Endothelial cell of umbilical vein (primary cell): ENCODE measurements around the gene SYNDIG1. TPM values are rescaled to one million over a fixed set of nuclear protein-coding genes. Genes with fewer than 3 reads are reported as not detected.

Experiments used
- BruUV-seq: library from RNA; stranded (reverse); fragments of 400-500 nt; replicated peaks from 2 replicates; lab custom pipeline; 2021; lab: Mats Ljungman, UMichigan
- CTCF ChIA-PET: fragments of 300-600, 350-600 bp; sonication (Branson Sonifier 250); formaldehyde crosslinking; loops from one replicate; lab custom pipeline; 2021; ENCODE audit warnings: antibody characterized with exemption, inconsistent platforms; lab: Charles Lee
- POLR2A ChIA-PET: fragments of 300-600, 350-600 bp; sonication (Branson Sonifier 250); formaldehyde crosslinking; loops from one replicate; lab custom pipeline; 2021; ENCODE audit warnings: antibody characterized with exemption, inconsistent platforms; lab: Charles Lee
- DNase-seq: peaks from one replicate; pipeline ENCODE4 v3.0.0-alpha.2; 2011; ENCODE audit warnings: low read depth, low spot score
- FAIRE-seq: peaks from 2 replicates; lab custom pipeline; 2011; peaks lifted over from hg19 to GRCh38; lab: Jason Lieb, UNC
- H2AFZ ChIP-seq: 2 replicates; pipeline ENCODE4 v1.6.0; 2012; ENCODE audit warnings: low read depth, low read length, control low read depth, inconsistent platforms
- H3K27ac ChIP-seq: 2 replicates; pipeline ENCODE4 v1.5.1; 2011; ENCODE audit warnings: low read depth, mild to moderate bottlenecking, control low read depth, low read length, moderate library complexity; ENCODE audit not compliant: insufficient read depth
- H3K27me3 ChIP-seq, 2 experiments: 2 replicates each; pipeline versions ENCODE4 v1.6.0 to v1.6.1; 2011; ENCODE audit warnings: low read length in 2 of 2, mixed read lengths in 1 of 2; ENCODE audit not compliant: control insufficient read depth in 2 of 2, insufficient read depth in 2 of 2
- H3K36me3 ChIP-seq, 2 experiments: 2 replicates in 1 of 2; 3 replicates in 1 of 2; pipeline ENCODE4 v1.5.1; 2011; ENCODE audit warnings: low read length in 2 of 2, mild to moderate bottlenecking in 1 of 2, moderate library complexity in 1 of 2; ENCODE audit not compliant: control insufficient read depth in 2 of 2, insufficient read depth in 2 of 2; ENCODE audit errors: extremely low read depth in 1 of 2
- H3K4me1 ChIP-seq: 3 replicates; pipeline ENCODE4 v1.5.1; 2011; ENCODE audit warnings: mild to moderate bottlenecking, low read length; ENCODE audit not compliant: control insufficient read depth, insufficient read depth; ENCODE audit errors: extremely low read depth
- H3K4me2 ChIP-seq: 2 replicates; pipeline ENCODE4 v1.6.1; 2011; ENCODE audit warnings: low read length, control low read depth, mixed read lengths; ENCODE audit not compliant: insufficient read depth
- H3K4me3 ChIP-seq, 3 experiments: fragments of 200-600 bp in 1 of 3; sonication (generic), shearing (Covaris generic) in 1 of 3; replicated peaks in 1 of 3; 2 replicates each; pipeline ENCODE4 v1.5.1; 2011 to 2016; ENCODE audit warnings: control low read depth in 3 of 3, low read length in 3 of 3, mild to moderate bottlenecking in 2 of 3, inconsistent platforms in 1 of 3, low read depth in 1 of 3, moderate library complexity in 1 of 3; ENCODE audit not compliant: insufficient read depth in 1 of 3
- H3K79me2 ChIP-seq: 2 replicates; pipeline ENCODE4 v1.6.0; 2012; ENCODE audit warnings: low read length, inconsistent platforms; ENCODE audit not compliant: control insufficient read depth, insufficient read depth
- H3K9ac ChIP-seq: replicated peaks from 2 replicates; pipeline ENCODE3; 2011; ENCODE audit warnings: low read length, control low read depth; ENCODE audit not compliant: insufficient read depth; ENCODE audit errors: extremely low read depth
- H3K9me1 ChIP-seq: replicated peaks from 3 replicates; pipeline ENCODE4 v1.6.0; 2011; ENCODE audit warnings: mild to moderate bottlenecking, low read length; ENCODE audit not compliant: control insufficient read depth, insufficient read depth; ENCODE audit errors: extremely low read depth
- H3K9me3 ChIP-seq: replicated peaks from 2 replicates; pipeline ENCODE4 v1.5.1; 2012; ENCODE audit warnings: low read length, inconsistent platforms; ENCODE audit not compliant: control insufficient read depth, insufficient read depth
- H4K20me1 ChIP-seq: replicated peaks from 2 replicates; pipeline ENCODE3; 2011; ENCODE audit warnings: mild to moderate bottlenecking, low read length; ENCODE audit not compliant: control insufficient read depth, insufficient read depth; ENCODE audit errors: extremely low read depth
- CTCF ChIP-seq, 2 donors: IDR thresholded peaks; 1 replicate in 1 of 2; 2 replicates in 1 of 2; pipeline ENCODE4 v1.5.1; 2011; ENCODE audit warnings: low read length in 2 of 2, mild to moderate bottlenecking in 2 of 2, moderate library complexity in 2 of 2, control low read depth in 1 of 2, inconsistent platforms in 1 of 2, low read depth in 1 of 2; ENCODE audit not compliant: insufficient read depth in 1 of 2; ENCODE audit errors: extremely low read depth in 1 of 2
- EZH2 ChIP-seq: IDR thresholded peaks from 2 replicates; pipeline ENCODE4 v1.6.1; 2012; ENCODE audit warnings: borderline replicate concordance, low read depth, mild to moderate bottlenecking, moderate library complexity, low read length, inconsistent platforms; ENCODE audit not compliant: severe bottlenecking
- FOS ChIP-seq: IDR thresholded peaks from 2 replicates; pipeline ENCODE4 v1.6.1; 2011; ENCODE audit warnings: mild to moderate bottlenecking, low read length, moderate library complexity, borderline replicate concordance; ENCODE audit not compliant: insufficient read depth
- GATA2 ChIP-seq: IDR thresholded peaks from 2 replicates; pipeline ENCODE4 v1.7.0; 2011; ENCODE audit warnings: low read depth, mild to moderate bottlenecking, moderate library complexity, mixed read lengths, low read length; ENCODE audit not compliant: insufficient read length, insufficient read depth
- JUN ChIP-seq: IDR thresholded peaks from 2 replicates; pipeline ENCODE4 v1.6.1; 2011; ENCODE audit warnings: borderline replicate concordance, low read depth; ENCODE audit not compliant: insufficient read length, insufficient read depth
- MAX ChIP-seq: IDR thresholded peaks from 2 replicates; pipeline ENCODE4 v1.6.1; 2011; ENCODE audit not compliant: insufficient read depth, insufficient read length
- MYC ChIP-seq: IDR thresholded peaks from one replicate; pipeline ENCODE4 v1.6.1; 2011; ENCODE audit warnings: mild to moderate bottlenecking, low read depth, low read length
- POLR2A ChIP-seq: IDR thresholded peaks from 2 replicates; pipeline ENCODE4 v1.6.1; 2012; ENCODE audit warnings: low read depth, mild to moderate bottlenecking, control low read depth, low read length
- POLR2AphosphoS5 ChIP-seq: IDR thresholded peaks from 2 replicates; pipeline ENCODE4 v1.6.1; 2012; ENCODE audit warnings: low read depth, mild to moderate bottlenecking, control low read depth, low read length, moderate library complexity; ENCODE audit not compliant: insufficient read depth
- dilution Hi-C: fragments of 300-500 bp; cut with MboI; formaldehyde crosslinking; loops from one replicate; pipeline ENCODE4 v1.15.0; 2019; ENCODE audit warnings: low sequenced_read_pairs; ENCODE audit not compliant: extremely low pct_ligation_motif_present
- intact Hi-C: fragments of 100-400 bp; cut with micrococcal nuclease; formaldehyde crosslinking; loops from one replicate; pipeline ENCODE4 v1.10.0; 2022
- polyA plus RNA-seq, 4 experiments: library from polyadenylated mRNA; depleted of rRNA in 3 of 4; stranded (reverse) in 3 of 4; unstranded in 1 of 4; fragments of >200 nt; gene quantifications; 2 replicates each; pipeline versions ENCODE4 v1.2.1 to v1.2.3, GENCODE V29; 2011 to 2012; ENCODE audit warnings: missing spikeins in 1 of 4
- total RNA-seq: library from RNA; stranded (reverse); gene quantifications from 2 replicates; pipeline ENCODE4 v1.2.3, GENCODE V29; 2021

The SYNDIG1 gene
- total and polyA plus RNA-seq, 2 donors (not counting 3 experiments of a cell fraction or from before 2014, with no cell fraction given) = not detected

- H3K4me3 ChIP-seq = no peak overlapping the region
- ChIA-PET POLR2A (no interaction called here), CTCF (no interaction called here)
- dilution Hi-C loops = no loop called here
- no peaks in the 10 kb centered on the region for H3K9me3 ChIP-seq
- no peak overlapping the region for H3K4me2 ChIP-seq
- TF ChIP-seq EZH2 (no peak), MAX (no peak), POLR2AphosphoS5 (no peak), JUN (no peak), CTCF (IDR thresholded peaks at IDR 0.05; ENCODE audit: extremely low read depth in 1 of 2, insufficient read depth in 1 of 2, low read depth in 1 of 2, low read length in 2 of 2) (no peak), POLR2A (no peak)
- no peaks in the 10 kb centered on the region for H4K20me1 ChIP-seq
- intact Hi-C loops = no loop called here
- no peaks in the 10 kb centered on the region for H3K79me2 ChIP-seq
- H3K36me3 ChIP-seq = no peaks in the 10 kb centered on the region
- BruUV-seq = no TSS peak
- no peak for DNase-seq
- no peaks in the 10 kb centered on the region for H3K9me1 ChIP-seq
- no peak overlapping the region for H3K9ac ChIP-seq
- no peak for FAIRE-seq
- H2AFZ ChIP-seq = no peak overlapping the region
- no peak overlapping the region for H3K27ac ChIP-seq
- no peaks in the 10 kb centered on the region for H3K4me1 ChIP-seq
- H3K27me3 ChIP-seq = no peaks in the 10 kb centered on the region
Observed at GRCh38 chr20:24487240-24487639, 17.8 kb downstream of the SYNDIG1 start.

GRCh38 chr20:24487648-24488047 lies 18.2 kb downstream of the SYNDIG1 start:
- POLR2A ChIA-PET = no interaction called here
- Histone ChIP-seq H3K9ac (no peak overlapping the region), H3K9me3 (no peaks in the 10 kb centered on the region), H3K4me2 (no peak overlapping the region), H3K27ac (no peak overlapping the region), H3K4me1 (no peaks in the 10 kb centered on the region), H3K27me3 (no peaks in the 10 kb centered on the region), H3K4me3 (no peak overlapping the region), H3K36me3 (no peaks in the 10 kb centered on the region), H3K79me2 (no peaks in the 10 kb centered on the region), H2AFZ (no peak overlapping the region), H3K9me1 (no peaks in the 10 kb centered on the region), H4K20me1 (no peaks in the 10 kb centered on the region)
- TF ChIP-seq EZH2 (no peak), POLR2A (no peak), POLR2AphosphoS5 (no peak), MAX (no peak), CTCF (IDR thresholded peaks at IDR 0.05; ENCODE audit: extremely low read depth in 1 of 2, insufficient read depth in 1 of 2, low read depth in 1 of 2, low read length in 2 of 2) (no peak), FOS (no peak), MYC (no peak), GATA2 (no peak), JUN (no peak)
- dilution Hi-C loops = no loop called here
- BruUV-seq = no TSS peak
- DNase-seq (no peak), FAIRE-seq (no peak)
- CTCF ChIA-PET = no interaction called here
- intact Hi-C loops = no loop called here
